ENCODE results near the gene MAFF. TPM values are rescaled to one million over a fixed set of nuclear protein-coding genes. Genes with fewer than 3 reads are reported as not detected.

The MAFF gene
- total RNA-seq, 1 experiment from 2014 or later, result 5.8 TPM

DNA sequence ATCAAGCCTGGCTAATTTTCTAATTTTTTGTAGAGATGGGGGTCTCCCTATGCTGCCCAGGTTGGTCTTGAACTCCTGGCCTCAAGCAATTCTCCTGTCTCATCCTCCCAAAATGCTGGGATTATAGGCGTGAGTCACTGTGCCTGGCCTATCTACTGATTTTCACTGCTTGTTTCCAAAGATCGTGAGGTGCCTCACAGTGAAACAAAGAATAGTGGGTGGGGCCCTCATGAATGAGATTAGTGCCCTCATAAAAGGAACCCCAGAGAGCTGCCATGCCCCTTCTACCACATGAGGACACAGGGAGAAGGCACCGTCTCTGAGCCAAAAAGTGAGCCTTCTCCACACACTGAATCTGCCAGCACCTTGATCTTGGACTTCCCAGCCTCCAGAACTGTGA lies 47.5 kb downstream of the MAFF start:
- no peak overlapping the region for H3K4me3 Mint-ChIP-seq
- no peak overlapping the region for H2BK12ac ChIP-seq (ENCODE audit: insufficient read length, low read depth, low read length)
- no peaks in the 10 kb centered on the region for H3K79me1 ChIP-seq (ENCODE audit: insufficient read depth, low read depth, low read length, poor library complexity, severe bottlenecking)
- H2BK120ac ChIP-seq (ENCODE audit: low read depth, low read length, poor library complexity, severe bottlenecking), result no peak overlapping the region
- DNase-seq, result no peak
- no peak overlapping the region for H3T11ph ChIP-seq (ENCODE audit: low read length)
- no peaks in the 10 kb centered on the region for H3K27me3 Mint-ChIP-seq (ENCODE audit: low read depth)
- H3K27ac Mint-ChIP-seq, result no peak overlapping the region
- no peak overlapping the region for H2BK20ac ChIP-seq (ENCODE audit: low read depth, low read length, poor library complexity, severe bottlenecking)
- no peaks in the 10 kb centered on the region for H3K4me1 ChIP-seq (ENCODE audit: insufficient read depth, low read length)
- TF ChIP-seq, protein P1, sequence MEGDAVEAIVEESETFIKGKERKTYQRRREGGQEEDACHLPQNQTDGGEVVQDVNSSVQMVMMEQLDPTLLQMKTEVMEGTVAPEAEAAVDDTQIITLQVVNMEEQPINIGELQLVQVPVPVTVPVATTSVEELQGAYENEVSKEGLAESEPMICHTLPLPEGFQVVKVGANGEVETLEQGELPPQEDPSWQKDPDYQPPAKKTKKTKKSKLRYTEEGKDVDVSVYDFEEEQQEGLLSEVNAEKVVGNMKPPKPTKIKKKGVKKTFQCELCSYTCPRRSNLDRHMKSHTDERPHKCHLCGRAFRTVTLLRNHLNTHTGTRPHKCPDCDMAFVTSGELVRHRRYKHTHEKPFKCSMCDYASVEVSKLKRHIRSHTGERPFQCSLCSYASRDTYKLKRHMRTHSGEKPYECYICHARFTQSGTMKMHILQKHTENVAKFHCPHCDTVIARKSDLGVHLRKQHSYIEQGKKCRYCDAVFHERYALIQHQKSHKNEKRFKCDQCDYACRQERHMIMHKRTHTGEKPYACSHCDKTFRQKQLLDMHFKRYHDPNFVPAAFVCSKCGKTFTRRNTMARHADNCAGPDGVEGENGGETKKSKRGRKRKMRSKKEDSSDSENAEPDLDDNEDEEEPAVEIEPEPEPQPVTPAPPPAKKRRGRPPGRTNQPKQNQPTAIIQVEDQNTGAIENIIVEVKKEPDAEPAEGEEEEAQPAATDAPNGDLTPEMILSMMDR (conservative IDR thresholded peaks at IDR 0.05), result no peak
- H4K20me1 ChIP-seq (ENCODE audit: control insufficient read depth, insufficient read depth, insufficient read length), result no peaks in the 10 kb centered on the region
- no peak overlapping the region for H3K18ac ChIP-seq (ENCODE audit: insufficient read length, low read depth, low read length)
- H3K27me3 ChIP-seq (ENCODE audit: insufficient read depth, low read length), result no peaks in the 10 kb centered on the region
- H2AFZ ChIP-seq (ENCODE audit: low read length), result no peak overlapping the region
- H3K9ac ChIP-seq (ENCODE audit: extremely low read depth, insufficient read length, low read length), result no peak overlapping the region
- H3K9me3 ChIP-seq (ENCODE audit: control insufficient read depth, low read depth, low read length), result no peaks in the 10 kb centered on the region
- no peak overlapping the region for H3K4ac ChIP-seq (ENCODE audit: low read depth, low read length)
- 0 out of 5 replicates have a peak, but pooled peaks cover 0 to 2% of the 10 kb centered on the region in 2 experiments for H3K9me3 Mint-ChIP-seq
- no peak overlapping the region for H4K8ac ChIP-seq (replicated peaks; ENCODE audit: insufficient read length, low read depth, low read length)
- no peak overlapping the region for H2BK15ac ChIP-seq (ENCODE audit: low read depth, low read length)
- H3K23me2 ChIP-seq (ENCODE audit: insufficient read length, low read depth, low read length, poor library complexity, severe bottlenecking), result no peaks in the 10 kb centered on the region
- H3K56ac ChIP-seq (ENCODE audit: insufficient read length, low read depth, low read length), result no peak overlapping the region
- peaks cover 0 to 4% of the 10 kb centered on the region in 2 experiments; a peak in 1 of 4 replicates for H3K4me1 Mint-ChIP-seq
- H3K27ac ChIP-seq (ENCODE audit: insufficient read length, low read depth, low read length), result no peak overlapping the region
- H2BK5ac ChIP-seq (ENCODE audit: insufficient read length, low read length), result no peak overlapping the region
- H2AK5ac ChIP-seq (ENCODE audit: insufficient read length, low read length), result no peak overlapping the region
- H4K5ac ChIP-seq (ENCODE audit: insufficient read length, low read depth, low read length), result no peak overlapping the region
- H3K14ac ChIP-seq (ENCODE audit: insufficient read depth, low read length), result no peak overlapping the region
- no CpG with 5 or more reads among the region's 3 CpGs for WGBS (ENCODE audit: extremely low coverage, insufficient read length, low lambda C conversion rate)
- peaks cover 14 to 47% (median 25%) of the 10 kb centered on the region in 3 experiments for H3K36me3 Mint-ChIP-seq (ENCODE audit: insufficient read depth in 1 of 3, low read depth in 3 of 3)
- no peak overlapping the region for H4K91ac ChIP-seq (ENCODE audit: insufficient read length, low read depth, low read length)
- no peak overlapping the region for H3K23ac ChIP-seq (ENCODE audit: insufficient read length, low read depth, low read length)
- peaks cover 3% of the 10 kb centered on the region; the same call in 1 of the 2 replicates for H3K79me2 ChIP-seq (ENCODE audit: insufficient read depth, low read length)
- no peak overlapping the region for H3K4me2 ChIP-seq (ENCODE audit: insufficient read depth, insufficient read length, low read length)
